NCI-H774 (cell line): ENCODE data around the gene CRLF3.
"Not testable (repeated sequence)": the region's sequence is repeated elsewhere in the genome, so short reads cannot be mapped to it uniquely, and the experiment has no call there.

Experiments used
- DNase-seq: peaks from one replicate; lab custom pipeline; 2025; lab: John Stamatoyannopoulos, UW

Gene CRLF3

DNA sequence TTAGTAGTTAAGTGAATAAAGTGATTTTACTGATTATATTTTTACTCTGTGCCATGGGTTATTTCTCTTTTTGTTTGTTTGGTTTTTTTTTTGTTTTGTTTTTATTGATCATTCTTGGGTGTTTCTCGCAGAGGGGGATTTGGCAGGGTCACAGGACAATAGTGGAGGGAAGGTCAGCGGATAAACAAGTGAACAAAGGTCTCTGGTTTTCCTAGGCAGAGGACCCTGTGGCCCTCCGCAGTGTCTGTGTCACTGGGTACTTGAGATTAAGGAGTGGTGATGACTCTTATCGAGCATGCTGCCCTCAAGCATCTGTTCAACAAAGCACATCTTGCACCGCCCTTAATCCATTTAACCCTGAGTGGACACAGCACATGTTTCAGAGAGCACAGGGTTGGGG is 88.8 kb downstream of the CRLF3 start:
- DNase-seq = not testable (repeated sequence)

DNA sequence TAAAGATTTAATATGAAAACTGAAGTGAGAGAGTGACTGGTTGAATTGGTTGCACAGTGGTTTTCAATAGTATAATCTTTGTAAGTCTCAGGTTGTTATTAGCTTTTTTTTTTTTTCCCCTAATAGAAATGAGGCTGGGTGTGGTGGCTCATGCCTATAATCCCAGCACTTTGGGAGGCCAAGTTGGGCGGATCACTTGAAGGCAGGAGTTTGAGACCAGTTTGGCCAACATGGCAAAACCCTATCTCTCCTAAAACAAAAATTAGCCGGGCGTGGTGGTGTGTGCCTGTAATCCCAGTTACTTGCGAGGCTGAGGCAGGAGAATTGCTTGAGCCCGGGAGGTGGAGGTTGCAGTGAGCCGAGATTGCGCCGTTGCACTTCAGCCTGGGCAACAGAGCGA is 89.3 kb downstream of the CRLF3 start:
- not testable (repeated sequence) for DNase-seq

DNA sequence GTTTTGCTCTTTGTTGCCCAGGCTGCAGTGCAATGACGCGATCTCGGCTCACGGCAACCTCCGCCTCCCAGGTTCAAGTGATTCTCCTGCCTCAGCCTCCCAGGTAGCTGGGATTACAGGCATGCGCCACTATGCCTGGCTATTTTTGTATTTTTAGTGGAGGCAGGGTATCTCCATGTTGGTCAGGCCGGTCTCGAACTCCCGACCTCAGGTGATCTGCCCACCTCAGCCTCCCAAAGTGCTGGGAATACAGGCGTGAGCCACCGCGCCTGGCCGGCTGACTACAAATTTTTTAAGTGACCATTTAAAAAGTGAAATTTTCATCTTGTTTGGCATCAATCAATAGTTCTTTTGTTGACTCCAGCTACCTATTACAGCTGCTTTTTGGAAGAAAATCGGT is 90.3 kb downstream of the CRLF3 start:
- DNase-seq = not testable (repeated sequence)
